HEK293 (cell line): ENCODE measurements around the gene CRYZL1.

Source experiments
- CTCF ChIA-PET: fragments of 350-600 bp; formaldehyde crosslinking; extraction: SDS; loops from one replicate; lab custom pipeline; 2021; ENCODE audit warnings: antibody characterized with exemption; lab: Yijun Ruan, JAX
- POLR2A ChIA-PET: fragments of 300-600 bp; formaldehyde crosslinking; extraction: SDS; loops from one replicate; lab custom pipeline; 2020; ENCODE audit warnings: antibody characterized with exemption, inconsistent platforms; lab: Yijun Ruan, JAX
- H3K27ac ChIP-seq: fragments of 200-500 bp; sonication (Bioruptor generic); 2 replicates; pipeline ENCODE4 v1.5.1; 2014; ENCODE audit warnings: low read depth, low read length, control low read depth, inconsistent platforms; ENCODE audit errors: extremely low read depth
- H3K36me3 ChIP-seq, 2 experiments: fragments of 200-500 bp in 1 of 2; sonication (Bioruptor generic) in 1 of 2; 1 replicate in 1 of 2; 2 replicates in 1 of 2; pipeline ENCODE4 v1.5.1; 2014 to 2017; ENCODE audit warnings: inconsistent platforms in 2 of 2, low read length in 2 of 2; ENCODE audit not compliant: control insufficient read depth in 2 of 2, insufficient read depth in 1 of 2
- H3K4me1 ChIP-seq: fragments of 200-500 bp; sonication (Bioruptor generic); 2 replicates; pipeline ENCODE4 v1.5.1; 2014; ENCODE audit warnings: mild to moderate bottlenecking, low read length, inconsistent platforms; ENCODE audit not compliant: control insufficient read depth, insufficient read depth
- H3K4me3 ChIP-seq: 2 replicates; pipeline ENCODE4 v1.5.1; 2011; ENCODE audit warnings: low read depth, mild to moderate bottlenecking, control low read depth, low read length, moderate library complexity
- H3K9me3 ChIP-seq: fragments of 200-500 bp; sonication (Bioruptor generic); 2 replicates; pipeline ENCODE4 v1.5.1; 2014; ENCODE audit warnings: low read depth, low read length, inconsistent platforms; ENCODE audit not compliant: control insufficient read depth, insufficient read depth
- FEZF1 ChIP-seq: fragments of 450-650 bp; formaldehyde crosslinking; IDR thresholded peaks from 2 replicates; pipeline ENCODE4 v1.5.1; 2016; ENCODE audit warnings: missing biosample characterization, missing genetic modification characterization
- KLF16 ChIP-seq: fragments of 450-650 bp; formaldehyde crosslinking; IDR thresholded peaks from 2 replicates; pipeline ENCODE4 v1.5.1; 2017; ENCODE audit warnings: missing biosample characterization, missing genetic modification characterization
- MEIS1 ChIP-seq: sonication (generic); formaldehyde crosslinking; IDR thresholded peaks from 2 replicates; pipeline ENCODE4 v1.8.1; 2022; ENCODE audit warnings: missing genetic modification reagents, mild to moderate bottlenecking, borderline replicate concordance
- MZF1 ChIP-seq: fragments of 450-650 bp; formaldehyde crosslinking; IDR thresholded peaks from 2 replicates; pipeline ENCODE4 v1.5.1; 2017; ENCODE audit warnings: missing biosample characterization, missing genetic modification characterization, borderline replicate concordance
- OSR2 ChIP-seq: fragments of 450-650 bp; formaldehyde crosslinking; IDR thresholded peaks from 2 replicates; pipeline ENCODE4 v1.5.1; 2016; ENCODE audit warnings: missing biosample characterization, missing genetic modification characterization
- OVOL3 ChIP-seq: fragments of 450-650 bp; formaldehyde crosslinking; IDR thresholded peaks from 2 replicates; pipeline ENCODE4 v1.5.1; 2016; ENCODE audit warnings: missing biosample characterization, missing genetic modification characterization
- PRDM1 ChIP-seq: fragments of 450-650 bp; formaldehyde crosslinking; IDR thresholded peaks from 2 replicates; pipeline ENCODE4; 2016; ENCODE audit warnings: missing biosample characterization, missing genetic modification characterization
- SCRT1 ChIP-seq: fragments of 450-650 bp; formaldehyde crosslinking; IDR thresholded peaks from 2 replicates; pipeline ENCODE4 v1.5.1; 2016; ENCODE audit warnings: missing biosample characterization, missing genetic modification characterization, borderline replicate concordance
- TCF7L2 ChIP-seq: IDR thresholded peaks from 2 replicates; pipeline ENCODE4 v1.6.1; 2011; ENCODE audit warnings: low read depth, mild to moderate bottlenecking, inconsistent platforms, low read length, moderate library complexity, borderline replicate concordance
- TSHZ1 ChIP-seq: fragments of 450-650 bp; formaldehyde crosslinking; IDR thresholded peaks from 2 replicates; pipeline ENCODE4 v1.5.1; 2016; ENCODE audit warnings: missing biosample characterization, missing genetic modification characterization, borderline replicate concordance
- ZBTB1 ChIP-seq: fragments of 450-650 bp; formaldehyde crosslinking; IDR thresholded peaks from 2 replicates; pipeline ENCODE4 v1.5.1; 2016; ENCODE audit warnings: missing biosample characterization, missing genetic modification characterization
- ZBTB20 ChIP-seq: fragments of 450-650 bp; formaldehyde crosslinking; IDR thresholded peaks from 2 replicates; pipeline ENCODE4 v1.5.1; 2016; ENCODE audit warnings: missing biosample characterization, missing genetic modification characterization
- ZNF132 ChIP-seq: fragments of 450-650 bp; formaldehyde crosslinking; IDR thresholded peaks from 2 replicates; pipeline ENCODE4 v1.5.1; 2017; ENCODE audit warnings: missing biosample characterization, missing genetic modification characterization, borderline replicate concordance
- ZNF138 ChIP-seq: fragments of 450-650 bp; formaldehyde crosslinking; IDR thresholded peaks from 2 replicates; pipeline ENCODE4 v1.5.1; 2016; ENCODE audit warnings: missing biosample characterization, missing genetic modification characterization, borderline replicate concordance
- ZNF155 ChIP-seq: fragments of 450-650 bp; formaldehyde crosslinking; IDR thresholded peaks from 2 replicates; pipeline ENCODE4 v1.5.1; 2016; ENCODE audit warnings: missing biosample characterization, missing genetic modification characterization
- ZNF175 ChIP-seq: fragments of 450-650 bp; formaldehyde crosslinking; IDR thresholded peaks from 2 replicates; pipeline ENCODE4 v1.5.1; 2016; ENCODE audit warnings: missing biosample characterization, missing genetic modification characterization
- ZNF266 ChIP-seq: fragments of 450-650 bp; formaldehyde crosslinking; IDR thresholded peaks from 2 replicates; pipeline ENCODE4 v1.5.1; 2016; ENCODE audit warnings: missing biosample characterization, missing genetic modification characterization, low read depth
- ZNF501 ChIP-seq: fragments of 450-650 bp; formaldehyde crosslinking; IDR thresholded peaks from 2 replicates; pipeline ENCODE4 v1.5.1; 2016; ENCODE audit warnings: missing biosample characterization, missing genetic modification characterization
- ZNF529 ChIP-seq: fragments of 450-650 bp; formaldehyde crosslinking; IDR thresholded peaks from 2 replicates; pipeline ENCODE4 v1.5.1; 2017; ENCODE audit warnings: missing genetic modification characterization, missing biosample characterization; ENCODE audit not compliant: insufficient replicate concordance
- ZNF747 ChIP-seq: fragments of 450-650 bp; formaldehyde crosslinking; IDR thresholded peaks from 2 replicates; pipeline ENCODE4 v1.5.1; 2016; ENCODE audit warnings: missing biosample characterization, missing genetic modification characterization
- ZNF776 ChIP-seq: fragments of 450-650 bp; formaldehyde crosslinking; IDR thresholded peaks from 2 replicates; pipeline ENCODE4 v1.5.0; 2017; ENCODE audit warnings: missing biosample characterization, missing genetic modification characterization, borderline replicate concordance
- TF ChIP-seq, protein P1 (sequence below): fragments of 450-650 bp; formaldehyde crosslinking; IDR thresholded peaks from 2 replicates; pipeline ENCODE4 v1.5.1; 2016; ENCODE audit warnings: missing biosample characterization, missing genetic modification characterization
- TF ChIP-seq, protein P2 (sequence below): fragments of 450-650 bp; formaldehyde crosslinking; IDR thresholded peaks from 2 replicates; pipeline ENCODE4 v1.5.1; 2016; ENCODE audit warnings: missing biosample characterization, missing genetic modification characterization

The CRYZL1 gene

GRCh38 chr21:33562389-33562788 is 79.2 kb downstream of the CRYZL1 start:
- POLR2A ChIA-PET: no interaction called here
- H3K36me3 ChIP-seq: peaks cover 66 to 78% of the 10 kb centered on the region in 2 experiments
- H3K27ac ChIP-seq: no peak overlapping the region
- H3K9me3 ChIP-seq: no peaks in the 10 kb centered on the region
- TF ChIP-seq ZNF776 (tag by site-specific recombination): no peak
- no peak for TF ChIP-seq TSHZ1 (tag by site-specific recombination)
- no peak for TF ChIP-seq ZNF529
- TF ChIP-seq, protein P1, sequence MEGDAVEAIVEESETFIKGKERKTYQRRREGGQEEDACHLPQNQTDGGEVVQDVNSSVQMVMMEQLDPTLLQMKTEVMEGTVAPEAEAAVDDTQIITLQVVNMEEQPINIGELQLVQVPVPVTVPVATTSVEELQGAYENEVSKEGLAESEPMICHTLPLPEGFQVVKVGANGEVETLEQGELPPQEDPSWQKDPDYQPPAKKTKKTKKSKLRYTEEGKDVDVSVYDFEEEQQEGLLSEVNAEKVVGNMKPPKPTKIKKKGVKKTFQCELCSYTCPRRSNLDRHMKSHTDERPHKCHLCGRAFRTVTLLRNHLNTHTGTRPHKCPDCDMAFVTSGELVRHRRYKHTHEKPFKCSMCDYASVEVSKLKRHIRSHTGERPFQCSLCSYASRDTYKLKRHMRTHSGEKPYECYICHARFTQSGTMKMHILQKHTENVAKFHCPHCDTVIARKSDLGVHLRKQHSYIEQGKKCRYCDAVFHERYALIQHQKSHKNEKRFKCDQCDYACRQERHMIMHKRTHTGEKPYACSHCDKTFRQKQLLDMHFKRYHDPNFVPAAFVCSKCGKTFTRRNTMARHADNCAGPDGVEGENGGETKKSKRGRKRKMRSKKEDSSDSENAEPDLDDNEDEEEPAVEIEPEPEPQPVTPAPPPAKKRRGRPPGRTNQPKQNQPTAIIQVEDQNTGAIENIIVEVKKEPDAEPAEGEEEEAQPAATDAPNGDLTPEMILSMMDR (tag by site-specific recombination): no peak
- no peak for TF ChIP-seq FEZF1 (tag by site-specific recombination)
- no peak for TF ChIP-seq ZNF138
- no peak for TF ChIP-seq ZNF155 (tag by site-specific recombination)
- CTCF ChIA-PET: interaction anchor here (1.0 to 1.2 kb wide), 2 partner anchors 11 to 339 kb away, joined by 3 read pairs; no protein-coding TSS in a partner anchor
- H3K4me3 ChIP-seq: no peak overlapping the region
- no peaks in the 10 kb centered on the region for H3K4me1 ChIP-seq

- no peaks in the 10 kb centered on the region for H3K4me1 ChIP-seq
- TF ChIP-seq PRDM1 (tag by site-specific recombination) (peak; percentile 74), ZBTB20 (tag by site-specific recombination) (no peak), ZNF175 (tag by site-specific recombination) (no peak)
- H3K4me3 ChIP-seq: no peak overlapping the region
- POLR2A ChIA-PET: no interaction called here
- H3K9me3 ChIP-seq: no peaks in the 10 kb centered on the region
- H3K36me3 ChIP-seq: peaks cover 71 to 77% of the 10 kb centered on the region in 2 experiments
- no peak overlapping the region for H3K27ac ChIP-seq
- CTCF ChIA-PET: interaction anchor here (0.7 kb wide), 1 partner anchor 9 kb away, joined by 3 read pairs; no protein-coding TSS in a partner anchor
Measured at GRCh38 chr21:33561373-33561772, 80.2 kb downstream of the CRYZL1 start.

- Histone ChIP-seq H3K36me3 (peaks cover 75 to 78% of the 10 kb centered on the region in 2 experiments), H3K4me3 (no peak overlapping the region), H3K4me1 (no peaks in the 10 kb centered on the region), H3K27ac (no peak overlapping the region), H3K9me3 (no peaks in the 10 kb centered on the region)
- ChIA-PET CTCF (interaction anchor here (0.6 to 0.7 kb wide), 2 partner anchors 9 to 54 kb away, joined by 3 to 4 read pairs; no protein-coding TSS in a partner anchor), POLR2A (no interaction called here)
- TF ChIP-seq MEIS1 (CRISPR knock-in tag) (no peak), TCF7L2 (no peak), ZNF747 (tag by site-specific recombination) (no peak), ZNF501 (no peak), ZNF132 (no peak), SCRT1 (peak; percentile 59; the same call in 1 of the 2 replicates), OSR2 (tag by site-specific recombination) (peak; percentile 53), ZBTB1 (tag by site-specific recombination) (no peak), ZNF266 (no peak), OVOL3 (tag by site-specific recombination) (no peak), KLF16 (no peak), MZF1 (tag by site-specific recombination) (no peak)
- TF ChIP-seq, protein P2, sequence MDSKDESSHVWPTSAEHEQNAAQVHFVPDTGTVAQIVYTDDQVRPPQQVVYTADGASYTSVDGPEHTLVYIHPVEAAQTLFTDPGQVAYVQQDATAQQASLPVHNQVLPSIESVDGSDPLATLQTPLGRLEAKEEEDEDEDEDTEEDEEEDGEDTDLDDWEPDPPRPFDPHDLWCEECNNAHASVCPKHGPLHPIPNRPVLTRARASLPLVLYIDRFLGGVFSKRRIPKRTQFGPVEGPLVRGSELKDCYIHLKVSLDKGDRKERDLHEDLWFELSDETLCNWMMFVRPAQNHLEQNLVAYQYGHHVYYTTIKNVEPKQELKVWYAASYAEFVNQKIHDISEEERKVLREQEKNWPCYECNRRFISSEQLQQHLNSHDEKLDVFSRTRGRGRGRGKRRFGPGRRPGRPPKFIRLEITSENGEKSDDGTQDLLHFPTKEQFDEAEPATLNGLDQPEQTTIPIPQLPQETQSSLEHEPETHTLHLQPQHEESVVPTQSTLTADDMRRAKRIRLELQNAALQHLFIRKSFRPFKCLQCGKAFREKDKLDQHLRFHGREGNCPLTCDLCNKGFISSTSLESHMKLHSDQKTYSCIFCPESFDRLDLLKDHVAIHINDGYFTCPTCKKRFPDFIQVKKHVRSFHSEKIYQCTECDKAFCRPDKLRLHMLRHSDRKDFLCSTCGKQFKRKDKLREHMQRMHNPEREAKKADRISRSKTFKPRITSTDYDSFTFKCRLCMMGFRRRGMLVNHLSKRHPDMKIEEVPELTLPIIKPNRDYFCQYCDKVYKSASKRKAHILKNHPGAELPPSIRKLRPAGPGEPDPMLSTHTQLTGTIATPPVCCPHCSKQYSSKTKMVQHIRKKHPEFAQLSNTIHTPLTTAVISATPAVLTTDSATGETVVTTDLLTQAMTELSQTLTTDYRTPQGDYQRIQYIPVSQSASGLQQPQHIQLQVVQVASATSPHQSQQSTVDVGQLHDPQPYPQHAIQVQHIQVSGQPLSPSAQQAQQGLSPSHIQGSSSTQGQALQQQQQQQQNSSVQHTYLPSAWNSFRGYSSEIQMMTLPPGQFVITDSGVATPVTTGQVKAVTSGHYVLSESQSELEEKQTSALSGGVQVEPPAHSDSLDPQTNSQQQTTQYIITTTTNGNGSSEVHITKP (tag by site-specific recombination): no peak
Measured at GRCh38 chr21:33560965-33561364, 80.6 kb downstream of the CRYZL1 start.
